Neuronal stem cell (in vitro differentiated cells): ENCODE measurements around the gene ETV5. TPM values are rescaled to one million over a fixed set of nuclear protein-coding genes. Genes with fewer than 3 reads are reported as not detected.

Source experiments
- DNase-seq: peaks from one replicate; pipeline ENCODE4 v3.0.0-alpha.2; 2013; ENCODE audit warnings: low spot score
- H2AFZ ChIP-seq: one replicate; pipeline ENCODE4 v1.6.1; 2013; ENCODE audit warnings: mild to moderate bottlenecking, low read length, inconsistent platforms
- H2AK5ac ChIP-seq: 2 replicates; pipeline ENCODE4 v1.6.1; 2013; ENCODE audit warnings: low read depth, mild to moderate bottlenecking, inconsistent platforms, low read length, moderate library complexity, mixed read lengths
- H2BK120ac ChIP-seq: 2 replicates; pipeline ENCODE4 v1.6.1; 2013; ENCODE audit warnings: low read depth, mild to moderate bottlenecking, inconsistent platforms, low read length, moderate library complexity, mixed read lengths
- H2BK12ac ChIP-seq: one replicate; pipeline ENCODE4 v1.6.1; 2013; ENCODE audit warnings: low read length, inconsistent platforms
- H2BK15ac ChIP-seq: 2 replicates; pipeline ENCODE4 v1.6.1; 2013; ENCODE audit warnings: mild to moderate bottlenecking, low read length, inconsistent platforms, mixed read lengths
- H2BK5ac ChIP-seq: one replicate; pipeline ENCODE4 v1.6.1; 2013; ENCODE audit warnings: inconsistent platforms, mild to moderate bottlenecking, low read length, moderate library complexity
- H3K14ac ChIP-seq: one replicate; pipeline ENCODE4 v1.6.1; 2013; ENCODE audit warnings: low read length, inconsistent platforms
- H3K18ac ChIP-seq: 2 replicates; pipeline ENCODE4 v1.6.1; 2013; ENCODE audit warnings: low read length, inconsistent platforms
- H3K23ac ChIP-seq: 2 replicates; pipeline ENCODE4 v1.6.1; 2013; ENCODE audit warnings: low read depth, mild to moderate bottlenecking, mixed read lengths, low read length, inconsistent platforms; ENCODE audit not compliant: poor library complexity
- H3K27ac ChIP-seq: replicated peaks from 3 replicates; pipeline ENCODE4 v1.5.1; 2013; ENCODE audit warnings: low read length, inconsistent platforms
- H3K27me3 ChIP-seq, 3 experiments: 2 replicates each; pipeline ENCODE4 v1.6.1; 2013; ENCODE audit warnings: low read length in 3 of 3, mild to moderate bottlenecking in 2 of 3, inconsistent platforms in 1 of 3, low read depth in 1 of 3, mixed read lengths in 1 of 3, moderate library complexity in 1 of 3; ENCODE audit not compliant: control insufficient read depth in 3 of 3, insufficient read depth in 3 of 3
- H3K36me3 ChIP-seq, 2 donors: replicated peaks in 1 of 2; 2 replicates each; pipeline ENCODE4 v1.6.1; 2013; ENCODE audit warnings: low read length in 2 of 2; ENCODE audit not compliant: control insufficient read depth in 2 of 2, insufficient read depth in 2 of 2
- H3K4ac ChIP-seq: 2 replicates; pipeline ENCODE4 v1.6.1; 2013; ENCODE audit warnings: inconsistent platforms, mild to moderate bottlenecking, low read length, moderate library complexity
- H3K4me1 ChIP-seq, 2 donors: 1 replicate in 1 of 2; 2 replicates in 1 of 2; pipeline ENCODE4 v1.6.1; 2013; ENCODE audit warnings: low read length in 2 of 2, low read depth in 1 of 2; ENCODE audit not compliant: control insufficient read depth in 2 of 2, insufficient read depth in 1 of 2
- H3K4me2 ChIP-seq: one replicate; pipeline ENCODE4 v1.6.1; 2013; ENCODE audit warnings: mild to moderate bottlenecking, low read length, inconsistent platforms; ENCODE audit not compliant: insufficient read depth, poor library complexity, severe bottlenecking
- H3K4me3 ChIP-seq, 2 donors: 2 replicates each; pipeline ENCODE4 v1.5.1; 2013; ENCODE audit warnings: low read length in 2 of 2, mild to moderate bottlenecking in 2 of 2, inconsistent platforms in 1 of 2, moderate library complexity in 1 of 2
- H3K79me1 ChIP-seq: one replicate; pipeline ENCODE4 v1.6.1; 2013; ENCODE audit warnings: low read depth, mild to moderate bottlenecking, inconsistent platforms, low read length, moderate library complexity
- H3K9ac ChIP-seq: one replicate; pipeline ENCODE4 v1.6.1; 2013; ENCODE audit warnings: mild to moderate bottlenecking, low read depth, low read length, inconsistent platforms; ENCODE audit not compliant: poor library complexity
- H3K9me3 ChIP-seq, 2 donors: replicated peaks in 1 of 2; 2 replicates each; pipeline versions ENCODE3 to v1.6.1; 2013; ENCODE audit warnings: low read length in 2 of 2, mild to moderate bottlenecking in 2 of 2, inconsistent platforms in 1 of 2, low read depth in 1 of 2, mixed read lengths in 1 of 2, moderate library complexity in 1 of 2; ENCODE audit not compliant: control insufficient read depth in 2 of 2, insufficient read depth in 1 of 2
- H4K8ac ChIP-seq: one replicate; pipeline ENCODE4 v1.6.1; 2013; ENCODE audit warnings: low read depth, mild to moderate bottlenecking, inconsistent platforms, low read length, moderate library complexity
- H4K91ac ChIP-seq: one replicate; pipeline ENCODE4 v1.6.1; 2013; ENCODE audit warnings: low read length, low read depth, mild to moderate bottlenecking, inconsistent platforms; ENCODE audit not compliant: poor library complexity
- WGBS, 2 donors: extraction: QIAGEN DNeasy Blood & Tissue Kit; methylation state at CpG; one replicate each; pipeline ENCODE4 v1.1.7; 2013; ENCODE audit warnings: missing lambda C conversion rate in 2 of 2, mixed read lengths in 1 of 2; ENCODE audit not compliant: insufficient read length in 2 of 2, insufficient replicate concordance in 1 of 2; ENCODE audit errors: extremely low coverage in 2 of 2; 5-methylcytosine and 5-hydroxymethylcytosine counted together
- small RNA-seq: library from polyadenylated mRNA; stranded (forward); fragments of <200 nt; extraction: miRNeasy Mini kit (QIAGEN cat#:217004); gene quantifications from one replicate; pipeline ENCODE3, GENCODE V24; 2013; ENCODE audit not compliant: insufficient read depth

Gene ETV5

GRCh38 chr3:185999221-185999620 is 109.7 kb downstream of the ETV5 start:
- WGBS, 2 donors = 100% methylated on average over 1 of the region's 14 CpGs; no CpG with 5 or more reads in 1 of the 2 donors

GRCh38 chr3:185998136-185998535 is 110.8 kb downstream of the ETV5 start:
- no peak overlapping the region for H3K23ac ChIP-seq
- H3K4me1 ChIP-seq = no peaks in the 10 kb centered on the region
- H3K4me3 ChIP-seq = no peak overlapping the region
- H2AFZ ChIP-seq = no peak overlapping the region
- no peaks in the 10 kb centered on the region for H3K36me3 ChIP-seq
- H2BK5ac ChIP-seq = no peak overlapping the region
- H3K14ac ChIP-seq = no peak overlapping the region
- no peak overlapping the region for H2AK5ac ChIP-seq
- H2BK12ac ChIP-seq = no peak overlapping the region
- no peak overlapping the region for H3K18ac ChIP-seq
- no peaks in the 10 kb centered on the region for H3K79me1 ChIP-seq
- no peak overlapping the region for H3K27ac ChIP-seq
- no peak overlapping the region for H3K4ac ChIP-seq
- no CpG with 5 or more reads among the region's 2 CpGs for WGBS, 2 donors
- H3K9me3 ChIP-seq = no peaks in the 10 kb centered on the region
- H3K27me3 ChIP-seq = peaks cover 0 to 29% (median 0%) of the 10 kb centered on the region in 3 experiments
- H4K91ac ChIP-seq = no peak overlapping the region
- no peak overlapping the region for H2BK15ac ChIP-seq
- H3K9ac ChIP-seq = no peak overlapping the region
- no peak overlapping the region for H2BK120ac ChIP-seq
- no peak overlapping the region for H4K8ac ChIP-seq
- no peak overlapping the region for H3K4me2 ChIP-seq
- no peak for DNase-seq

More at GRCh38 chr3:185999221-185999620, 109.7 kb downstream of the ETV5 start:
- peaks cover 0 to 23% (median 0%) of the 10 kb centered on the region in 3 experiments for H3K27me3 ChIP-seq
- DNase-seq = no peak
- H3K36me3 ChIP-seq = no peaks in the 10 kb centered on the region
- H2BK5ac ChIP-seq = no peak overlapping the region
- H3K9ac ChIP-seq = no peak overlapping the region
- no peak overlapping the region for H3K18ac ChIP-seq
- H2AFZ ChIP-seq = no peak overlapping the region
- H3K9me3 ChIP-seq = no peaks in the 10 kb centered on the region
- H3K4ac ChIP-seq = no peak overlapping the region
- H2BK15ac ChIP-seq = no peak overlapping the region
- H3K4me3 ChIP-seq = no peak overlapping the region
- H3K23ac ChIP-seq = no peak overlapping the region
- H2BK120ac ChIP-seq = no peak overlapping the region
- no peak overlapping the region for H3K4me2 ChIP-seq
- H3K79me1 ChIP-seq = no peaks in the 10 kb centered on the region
- H4K91ac ChIP-seq = no peak overlapping the region
- no peak overlapping the region for H2AK5ac ChIP-seq
- no peak overlapping the region for H3K14ac ChIP-seq
- H3K27ac ChIP-seq = no peak overlapping the region
- no peak overlapping the region for H4K8ac ChIP-seq
- H2BK12ac ChIP-seq = no peak overlapping the region
- no peaks in the 10 kb centered on the region for H3K4me1 ChIP-seq

- Histone ChIP-seq H3K4me2 (no peak overlapping the region), H3K23ac (no peak overlapping the region), H3K4ac (no peak overlapping the region), H3K14ac (no peak overlapping the region), H2AFZ (no peak overlapping the region), H4K91ac (no peak overlapping the region), H3K79me1 (no peaks in the 10 kb centered on the region), H3K27me3 (peaks cover 0 to 34% (median 0%) of the 10 kb centered on the region in 3 experiments), H2BK120ac (no peak overlapping the region), H2BK12ac (no peak overlapping the region), H3K9me3 (no peaks in the 10 kb centered on the region), H3K36me3 (no peaks in the 10 kb centered on the region), H2BK15ac (no peak overlapping the region), H2BK5ac (no peak overlapping the region), H3K27ac (no peak overlapping the region), H3K4me1 (peaks cover 0 to 1% of the 10 kb centered on the region in 2 donors), H3K18ac (no peak overlapping the region), H4K8ac (no peak overlapping the region), H3K9ac (no peak overlapping the region), H3K4me3 (no peak overlapping the region), H2AK5ac (no peak overlapping the region)
- no peak for DNase-seq
- no CpG with 5 or more reads among the region's 3 CpGs for WGBS, 2 donors
These were observed 111.8 kb downstream of the ETV5 start for GRCh38 chr3:185997130-185997529.

Small RNA genes lying within 50 kb of the gene (small RNA-seq; reads per million reads assigned to genes)
- gene RF00017 = not detected
